ENCODE data around the gene GRID2.
"Not testable (repeated sequence)": the region's sequence is repeated elsewhere in the genome, so short reads cannot be mapped to it uniquely, and the experiment has no call there.

GRID2 gene

DNA sequence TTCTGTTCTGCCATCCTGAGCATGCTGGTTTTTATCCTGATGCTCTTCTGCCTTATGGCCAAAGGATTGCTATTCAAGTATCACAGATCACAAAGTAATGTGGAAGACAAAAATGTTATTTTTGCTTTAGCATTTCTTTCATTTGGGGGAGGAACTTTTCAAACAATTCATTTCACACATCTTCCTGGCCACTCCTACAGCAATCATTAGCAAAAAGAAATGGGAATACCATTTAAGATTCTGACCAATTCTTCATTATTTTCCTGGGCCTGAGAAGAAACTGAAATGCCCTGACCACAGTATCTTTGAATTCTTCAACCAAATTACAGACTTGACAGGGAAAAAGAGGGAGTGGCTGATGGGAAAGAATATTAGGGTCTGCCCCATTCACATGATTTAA, 38.0 kb upstream of the GRID2 start:
- peaks cover 30% of the 10 kb centered on the region for H3K4me1 ChIP-seq (ENCODE audit: control insufficient read depth, low read depth, low read length)
- no peak overlapping the region for H3K9ac ChIP-seq (ENCODE audit: low read length)
- H3K27me3 ChIP-seq (ENCODE audit: control insufficient read depth, insufficient read depth, low read length) = no peaks in the 10 kb centered on the region
- no peak overlapping the region for H3K27ac ChIP-seq (ENCODE audit: low read length)
- peaks cover 9% of the 10 kb centered on the region for H3K9me3 ChIP-seq (ENCODE audit: control insufficient read depth, low read depth, low read length)
- H3K36me3 ChIP-seq (ENCODE audit: control insufficient read depth, low read depth, low read length) = peaks cover 98% of the 10 kb centered on the region
- H3K4me3 ChIP-seq (ENCODE audit: low read length) = no peak overlapping the region

- peaks cover 96% of the 10 kb centered on the region for H3K36me3 ChIP-seq (ENCODE audit: control insufficient read depth, low read depth, low read length)
- H3K4me3 ChIP-seq (ENCODE audit: low read length) = peak overlapping the region; percentile 11
- peaks cover 36% of the 10 kb centered on the region for H3K4me1 ChIP-seq (ENCODE audit: control insufficient read depth, low read depth, low read length)
- H3K27ac ChIP-seq (ENCODE audit: low read length) = no peak overlapping the region
- H3K9me3 ChIP-seq (ENCODE audit: control insufficient read depth, low read depth, low read length) = peaks cover 3% of the 10 kb centered on the region
- no peaks in the 10 kb centered on the region for H3K27me3 ChIP-seq (ENCODE audit: control insufficient read depth, insufficient read depth, low read length)
- H3K9ac ChIP-seq (ENCODE audit: low read length) = no peak overlapping the region
Measured at GRCh38 chr4:92266521-92266920, 37.2 kb upstream of the GRID2 start.

DNA sequence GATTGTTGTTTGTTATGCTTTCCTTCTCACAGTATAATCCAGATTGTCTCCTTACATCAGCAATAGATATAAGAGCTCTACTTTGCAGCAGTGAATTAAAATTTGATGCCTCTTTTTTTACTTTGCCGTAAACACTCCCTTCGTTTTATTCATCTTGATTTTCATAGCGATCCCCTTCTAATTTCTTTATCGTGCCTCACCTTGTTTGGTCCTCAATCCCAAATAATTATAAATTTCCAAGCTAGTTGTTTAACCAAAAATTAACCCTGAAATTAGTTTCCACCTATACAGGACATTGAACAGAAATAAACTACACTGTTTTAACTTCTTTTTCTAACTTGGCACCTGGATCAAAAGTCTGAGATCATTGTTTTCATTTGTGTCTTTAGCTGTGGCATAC, 35.1 kb upstream of the GRID2 start:
- H3K36me3 ChIP-seq (ENCODE audit: control insufficient read depth, low read depth, low read length) = peaks cover 77% of the 10 kb centered on the region
- H3K4me1 ChIP-seq (ENCODE audit: control insufficient read depth, low read depth, low read length) = peaks cover 36% of the 10 kb centered on the region
- no peak overlapping the region for H3K27ac ChIP-seq (ENCODE audit: low read length)
- H3K4me3 ChIP-seq (ENCODE audit: low read length) = peak overlapping the region; percentile 84
- no peak overlapping the region for H3K9ac ChIP-seq (ENCODE audit: low read length)
- no peaks in the 10 kb centered on the region for H3K27me3 ChIP-seq (ENCODE audit: control insufficient read depth, insufficient read depth, low read length)
- peaks cover 3% of the 10 kb centered on the region for H3K9me3 ChIP-seq (ENCODE audit: control insufficient read depth, low read depth, low read length)

GRCh38 chr4:92270908-92271307, 32.9 kb upstream of the GRID2 start:
- Histone ChIP-seq H3K27ac (ENCODE audit: low read length) (peak overlapping the region; percentile 83), H3K4me3 (ENCODE audit: low read length) (peak overlapping the region; percentile 84)

DNA sequence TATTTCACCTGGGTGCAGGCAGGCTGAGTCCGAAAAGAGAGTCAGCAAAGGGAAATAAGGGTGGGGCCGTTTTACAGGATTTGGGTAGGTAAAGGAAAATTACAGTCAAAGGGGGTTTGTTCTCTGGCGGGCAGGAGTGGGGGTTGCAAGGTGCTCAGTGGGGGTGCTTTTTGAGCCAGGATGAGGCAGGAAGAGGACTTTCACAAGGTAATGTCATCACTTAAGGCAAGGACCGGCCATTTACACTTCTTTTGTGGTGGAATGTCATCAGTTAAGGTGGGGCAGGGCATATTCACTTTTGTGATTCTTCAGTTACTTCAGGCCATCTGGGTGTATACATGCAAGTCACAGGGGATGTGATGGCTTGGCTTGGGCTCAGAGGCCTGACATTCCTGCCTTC, 32.2 kb upstream of the GRID2 start:
- Histone ChIP-seq H3K36me3 (ENCODE audit: control insufficient read depth, low read depth, low read length) (peaks cover 60% of the 10 kb centered on the region), H3K9ac (ENCODE audit: low read length) (peak overlapping the region; percentile 52), H3K4me3 (ENCODE audit: low read length) (peak overlapping the region; percentile 84), H3K4me1 (ENCODE audit: control insufficient read depth, low read depth, low read length) (peaks cover 36% of the 10 kb centered on the region), H3K27ac (ENCODE audit: low read length) (peak overlapping the region; percentile 83)
- not testable (repeated sequence) for H3K9me3 ChIP-seq (ENCODE audit: control insufficient read depth, low read depth, low read length); H3K27me3 ChIP-seq (ENCODE audit: control insufficient read depth, insufficient read depth, low read length)

More at GRCh38 chr4:92270908-92271307, 32.9 kb upstream of the GRID2 start:
- Histone ChIP-seq H3K36me3 (ENCODE audit: control insufficient read depth, low read depth, low read length) (peaks cover 67% of the 10 kb centered on the region), H3K9me3 (ENCODE audit: control insufficient read depth, low read depth, low read length) (no peaks in the 10 kb centered on the region), H3K27me3 (ENCODE audit: control insufficient read depth, insufficient read depth, low read length) (no peaks in the 10 kb centered on the region), H3K9ac (ENCODE audit: low read length) (peak overlapping the region; percentile 52), H3K4me1 (ENCODE audit: control insufficient read depth, low read depth, low read length) (peaks cover 36% of the 10 kb centered on the region)

DNA sequence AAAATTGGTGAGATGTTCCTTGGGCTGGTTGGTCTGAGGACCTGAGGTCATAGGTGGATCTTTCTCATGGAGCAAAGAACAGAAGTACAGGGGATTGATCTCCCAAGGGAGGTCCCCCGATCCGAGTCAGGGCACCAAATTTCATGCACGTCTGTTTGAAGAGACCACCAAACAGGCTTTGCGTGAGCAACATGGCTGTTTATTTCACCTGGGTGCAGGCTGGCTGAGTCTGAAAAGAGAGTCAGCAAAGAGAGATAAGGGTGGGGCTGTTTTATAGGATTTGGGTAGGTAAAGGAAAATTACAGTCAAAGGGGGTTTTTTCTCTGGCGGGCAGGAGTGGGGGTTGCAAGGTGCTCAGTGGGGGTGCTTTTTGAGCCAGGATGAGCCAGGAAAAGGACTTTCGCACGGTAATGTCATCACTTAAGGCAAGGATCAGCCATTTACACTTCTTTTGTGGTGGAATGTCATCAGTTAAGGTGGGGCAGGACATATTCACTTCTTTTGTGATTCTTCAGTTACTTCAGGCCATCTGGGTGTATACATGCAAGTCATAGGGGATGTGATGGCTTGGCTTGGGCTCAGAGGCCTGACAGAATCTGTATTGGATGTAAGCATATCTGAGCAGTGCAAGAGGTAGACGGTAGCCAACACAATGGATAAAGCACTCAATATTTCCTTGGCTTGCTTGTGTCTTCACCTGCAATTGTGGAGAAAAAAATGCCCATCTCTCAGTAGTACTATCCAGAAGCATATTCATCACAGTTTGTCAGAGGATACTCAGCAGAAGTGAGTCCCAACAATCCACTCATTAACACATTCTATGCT, 26.5 kb upstream of the GRID2 start:
- Histone ChIP-seq H3K9ac (ENCODE audit: low read length) (peak overlapping the region; percentile 76), H3K4me3 (ENCODE audit: low read length) (peak overlapping the region; percentile 85), H3K36me3 (ENCODE audit: control insufficient read depth, low read depth, low read length) (peaks cover 12% of the 10 kb centered on the region), H3K4me1 (ENCODE audit: control insufficient read depth, low read depth, low read length) (peaks cover 25% of the 10 kb centered on the region), H3K27ac (ENCODE audit: low read length) (peak overlapping the region; percentile 63)
- not testable (repeated sequence) for H3K27me3 ChIP-seq (ENCODE audit: control insufficient read depth, insufficient read depth, low read length); H3K9me3 ChIP-seq (ENCODE audit: control insufficient read depth, low read depth, low read length)

DNA sequence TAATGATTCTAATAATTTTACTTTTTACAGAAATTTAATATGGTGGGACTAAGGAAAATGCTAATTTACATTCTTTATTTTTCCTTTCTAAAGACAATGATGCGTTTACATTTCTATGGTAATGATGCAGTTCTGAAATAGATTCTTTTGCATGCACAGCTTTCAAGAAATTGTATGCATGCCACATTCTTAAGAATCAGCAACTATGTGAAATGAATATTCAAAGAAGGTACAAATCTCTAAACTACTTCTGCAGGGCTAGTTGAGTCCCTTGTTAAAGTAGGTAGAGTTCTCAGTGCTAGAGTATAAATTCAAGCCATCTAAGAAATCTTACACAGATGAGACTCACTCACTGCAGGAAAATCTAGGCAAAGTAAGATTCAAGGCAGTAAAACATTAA, 24.5 kb upstream of the GRID2 start:
- Histone ChIP-seq H3K36me3 (ENCODE audit: control insufficient read depth, low read depth, low read length) (peaks cover 5% of the 10 kb centered on the region), H3K9ac (ENCODE audit: low read length) (peak overlapping the region; percentile 32), H3K4me1 (ENCODE audit: control insufficient read depth, low read depth, low read length) (peaks cover 25% of the 10 kb centered on the region), H3K9me3 (ENCODE audit: control insufficient read depth, low read depth, low read length) (no peaks in the 10 kb centered on the region), H3K27ac (ENCODE audit: low read length) (peak overlapping the region; percentile 89), H3K27me3 (ENCODE audit: control insufficient read depth, insufficient read depth, low read length) (no peaks in the 10 kb centered on the region), H3K4me3 (ENCODE audit: low read length) (peak overlapping the region; percentile 85)

DNA sequence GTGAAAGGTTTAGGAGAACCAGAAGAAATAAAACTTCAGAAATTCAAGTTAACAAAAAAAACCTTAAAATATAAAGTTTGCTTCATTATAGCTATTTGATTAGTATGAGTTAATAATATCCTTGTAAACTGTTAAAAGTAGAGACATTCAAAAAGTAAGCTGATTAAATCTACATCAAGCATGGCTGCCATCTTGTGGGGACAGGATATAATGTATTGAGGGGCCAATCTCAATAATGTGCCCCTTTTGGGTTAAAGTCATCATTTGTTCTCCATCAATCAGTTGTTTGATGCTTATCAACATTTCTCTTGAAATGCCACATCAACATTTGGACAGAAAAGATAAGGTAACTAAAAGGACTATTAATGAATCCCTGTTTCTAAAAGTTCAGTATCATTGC, 4.6 kb upstream of the GRID2 start:
- Histone ChIP-seq H3K9me3 (ENCODE audit: control insufficient read depth, low read depth, low read length) (no peaks in the 10 kb centered on the region), H3K36me3 (ENCODE audit: control insufficient read depth, low read depth, low read length) (no peaks in the 10 kb centered on the region), H3K27ac (ENCODE audit: low read length) (no peak overlapping the region), H3K4me1 (ENCODE audit: control insufficient read depth, low read depth, low read length) (peaks cover 20% of the 10 kb centered on the region), H3K4me3 (ENCODE audit: low read length) (no peak overlapping the region), H3K9ac (ENCODE audit: low read length) (no peak overlapping the region), H3K27me3 (ENCODE audit: control insufficient read depth, insufficient read depth, low read length) (no peaks in the 10 kb centered on the region)

- Histone ChIP-seq H3K4me1 (ENCODE audit: control insufficient read depth, low read depth, low read length) (peaks cover 38% of the 10 kb centered on the region), H3K9me3 (ENCODE audit: control insufficient read depth, low read depth, low read length) (no peaks in the 10 kb centered on the region), H3K27ac (ENCODE audit: low read length) (no peak overlapping the region), H3K4me3 (ENCODE audit: low read length) (peak overlapping the region; percentile 86), H3K9ac (ENCODE audit: low read length) (peak overlapping the region; percentile 51), H3K27me3 (ENCODE audit: control insufficient read depth, insufficient read depth, low read length) (no peaks in the 10 kb centered on the region), H3K36me3 (ENCODE audit: control insufficient read depth, low read depth, low read length) (no peaks in the 10 kb centered on the region)
Measured at GRCh38 chr4:92304121-92304520, 355 bp downstream of the GRID2 start.

GRCh38 chr4:92304606-92305005, 840 bp downstream of the GRID2 start:
- no peak overlapping the region for H3K27ac ChIP-seq (ENCODE audit: low read length)
- H3K36me3 ChIP-seq (ENCODE audit: control insufficient read depth, low read depth, low read length) = no peaks in the 10 kb centered on the region
- H3K4me3 ChIP-seq (ENCODE audit: low read length) = peak overlapping the region; percentile 86
- peaks cover 38% of the 10 kb centered on the region for H3K4me1 ChIP-seq (ENCODE audit: control insufficient read depth, low read depth, low read length)
- peak overlapping the region; percentile 51 for H3K9ac ChIP-seq (ENCODE audit: low read length)
- H3K27me3 ChIP-seq (ENCODE audit: control insufficient read depth, insufficient read depth, low read length) = no peaks in the 10 kb centered on the region
- H3K9me3 ChIP-seq (ENCODE audit: control insufficient read depth, low read depth, low read length) = no peaks in the 10 kb centered on the region

- Histone ChIP-seq H3K9me3 (ENCODE audit: control insufficient read depth, low read depth, low read length) (no peaks in the 10 kb centered on the region), H3K27me3 (ENCODE audit: control insufficient read depth, insufficient read depth, low read length) (no peaks in the 10 kb centered on the region), H3K36me3 (ENCODE audit: control insufficient read depth, low read depth, low read length) (no peaks in the 10 kb centered on the region), H3K4me3 (ENCODE audit: low read length) (peak overlapping the region; percentile 86), H3K27ac (ENCODE audit: low read length) (peak overlapping the region; percentile 43), H3K9ac (ENCODE audit: low read length) (peak overlapping the region; percentile 64), H3K4me1 (ENCODE audit: control insufficient read depth, low read depth, low read length) (peaks cover 38% of the 10 kb centered on the region)
Measured at GRCh38 chr4:92305148-92305877, 1.5 kb downstream of the GRID2 start.
